UCSD-AML1 (cell line): ENCODE results near the gene ALPI.
"Not testable (repeated sequence)": the region's sequence is repeated elsewhere in the genome, so short reads cannot be mapped to it uniquely, and the experiment has no call there.

Experiments used
- DNase-seq: peaks from one replicate; lab custom pipeline; 2025; ENCODE audit not compliant: unreplicated experiment; lab: John Stamatoyannopoulos, UW

The ALPI gene

DNA sequence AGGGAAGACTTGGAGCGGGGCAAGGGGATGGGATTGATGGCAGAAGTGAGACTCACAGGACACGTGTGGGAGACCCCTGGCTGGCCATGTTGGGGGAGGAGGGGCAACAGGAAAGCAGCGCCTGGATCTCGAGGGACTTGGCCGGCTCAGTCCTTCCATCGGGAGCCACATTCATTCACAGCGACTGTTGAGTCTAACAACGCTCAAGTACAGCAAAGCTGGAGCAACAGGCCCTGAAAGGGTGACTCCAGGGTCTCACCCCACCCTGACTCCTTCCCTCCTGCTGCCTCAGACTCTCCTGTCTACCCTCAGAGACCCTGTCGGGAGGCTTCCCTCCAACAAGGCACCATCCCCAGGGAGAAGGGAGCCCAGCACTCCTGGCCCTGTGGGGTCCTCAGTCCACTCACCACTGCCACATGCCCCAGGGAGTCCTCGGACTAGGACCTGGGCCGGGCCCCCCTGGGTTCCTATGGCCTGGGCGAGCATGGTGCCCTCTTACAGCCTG lies 14.8 kb upstream of the ALPI start:
- DNase-seq: no peak

DNA sequence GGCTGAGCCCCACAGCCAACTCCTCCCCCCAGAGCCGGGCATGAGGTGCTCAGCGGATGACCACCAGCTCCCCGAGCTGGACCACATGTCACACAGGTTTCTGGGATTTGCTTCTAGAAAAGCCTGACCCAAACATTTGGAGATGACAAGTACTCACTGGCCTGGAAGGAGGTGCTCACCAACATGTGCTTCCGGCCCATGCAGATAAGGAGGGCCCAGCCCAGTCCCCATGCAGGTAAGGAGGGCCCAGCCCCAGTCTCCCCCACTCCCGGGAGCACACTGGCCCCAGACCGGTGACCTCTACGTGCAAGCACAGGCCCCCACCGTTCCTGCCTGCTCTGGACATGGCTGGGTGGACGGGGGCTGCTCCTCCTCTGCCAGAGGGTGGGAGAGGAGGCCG lies 14.0 kb upstream of the ALPI start:
- DNase-seq: not testable (repeated sequence)

DNA sequence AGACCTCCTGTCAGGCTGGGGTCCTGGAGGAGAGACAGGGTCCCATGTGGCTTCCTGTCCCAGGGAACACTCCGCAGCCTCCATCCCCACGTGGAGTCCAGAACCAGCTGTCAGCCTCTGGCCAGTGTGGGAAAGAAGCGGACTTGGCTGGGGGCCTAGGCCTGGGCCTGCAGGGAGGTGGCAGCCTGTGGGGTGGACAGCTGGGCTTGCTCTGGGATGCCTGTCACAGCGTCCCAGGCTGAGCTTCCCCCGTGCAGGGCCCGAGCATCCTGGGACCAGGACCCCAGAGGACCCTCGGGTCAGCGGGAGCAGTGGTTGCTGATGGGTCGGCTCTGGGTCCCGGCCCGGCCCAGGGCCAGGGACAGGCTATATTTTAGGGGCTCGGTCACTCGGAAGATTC lies 13.5 kb upstream of the ALPI start:
- DNase-seq: not testable (repeated sequence)

DNA sequence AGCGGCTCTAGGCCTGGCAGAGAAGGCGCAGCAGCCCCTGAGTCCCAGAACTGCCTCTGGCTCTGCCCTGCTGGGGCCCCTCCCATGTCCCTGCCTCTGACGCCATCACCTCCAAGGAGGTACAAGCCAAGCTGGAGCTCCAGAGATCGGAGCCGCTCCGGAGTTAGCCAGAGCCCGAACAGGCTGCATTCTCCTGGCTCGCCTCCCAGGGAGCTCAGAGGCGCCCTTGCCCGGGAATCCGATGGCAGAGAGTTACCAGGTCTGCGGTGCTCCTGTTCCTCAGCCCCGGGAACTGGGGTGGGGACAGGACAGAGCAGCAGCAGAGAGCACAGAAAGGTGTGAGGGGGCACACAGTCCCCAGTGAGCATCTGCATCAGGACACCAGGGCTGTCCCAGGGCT lies 12.9 kb upstream of the ALPI start:
- DNase-seq: not testable (repeated sequence)

DNA sequence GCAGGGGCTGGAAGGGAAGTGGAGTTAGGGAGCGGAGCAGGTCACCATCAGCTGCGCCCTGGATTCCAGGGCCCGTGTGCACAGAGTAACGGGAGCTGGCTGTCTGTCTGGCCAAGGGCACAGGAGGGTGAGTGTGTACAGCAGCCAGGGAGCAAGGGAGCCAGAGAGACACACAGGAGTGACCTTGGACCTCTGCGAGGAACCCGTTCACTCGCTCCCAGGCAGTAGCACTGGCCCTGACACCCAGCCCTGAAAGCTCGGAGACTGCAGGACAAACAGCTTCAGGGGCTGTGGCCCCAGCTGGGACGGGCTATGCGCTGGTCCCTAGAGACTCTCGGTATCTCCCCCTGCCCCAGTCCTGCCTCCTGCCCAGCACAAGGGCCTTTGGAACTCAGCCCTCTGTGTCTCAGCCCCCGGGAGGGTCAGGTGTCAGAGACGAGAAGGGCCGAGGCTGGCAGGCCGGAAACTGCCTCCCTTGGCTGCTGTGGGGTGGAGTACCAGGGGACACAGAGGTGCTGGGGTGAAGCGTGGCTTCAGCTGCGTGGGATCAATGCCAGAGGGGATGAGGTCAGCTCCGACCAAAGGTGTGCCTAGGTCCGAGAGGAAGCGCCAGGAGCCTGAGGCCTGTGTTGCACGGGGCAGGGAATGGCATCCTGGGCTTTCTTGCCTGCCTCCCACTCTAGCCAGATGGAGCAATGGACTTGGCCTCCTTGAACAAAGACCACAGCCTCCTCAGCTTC lies 12.1 kb upstream of the ALPI start:
- not testable (repeated sequence) for DNase-seq

DNA sequence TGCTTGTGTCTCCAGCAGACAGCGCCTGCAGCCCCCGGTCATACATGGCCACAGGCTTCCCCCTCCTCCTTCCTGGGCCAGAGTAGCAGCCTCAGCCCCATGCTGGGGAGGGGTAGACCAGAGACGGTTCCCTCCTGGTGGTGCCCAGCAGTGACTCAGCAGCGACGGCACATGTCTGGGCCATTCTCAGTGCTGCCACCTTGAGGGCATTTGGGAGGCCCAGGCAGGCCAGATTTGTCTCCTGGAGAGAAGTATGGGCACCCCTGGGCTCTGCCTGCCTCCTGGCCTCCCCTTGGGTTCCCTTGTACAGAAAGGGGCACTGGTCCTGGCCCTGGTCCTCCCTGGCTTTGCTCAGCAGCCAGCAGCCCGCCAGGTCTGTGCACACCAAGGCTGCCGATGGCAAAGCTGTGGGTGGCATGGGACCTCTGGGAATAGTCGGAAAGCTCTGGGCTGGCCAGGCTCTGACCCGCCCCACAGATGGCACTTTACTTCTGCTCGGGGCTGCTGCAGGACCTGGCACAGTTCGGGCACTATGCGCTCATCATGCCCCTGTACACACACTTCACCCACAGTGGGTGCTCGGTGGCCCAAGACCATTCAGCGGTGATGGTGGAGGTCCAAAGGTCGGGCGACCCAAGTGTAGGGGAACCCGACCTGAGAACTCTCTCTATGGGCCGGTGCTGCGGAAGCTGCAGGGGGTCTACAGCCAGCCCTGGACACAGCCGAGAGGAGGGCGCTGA lies 11.4 kb upstream of the ALPI start:
- peak; percentile 44 for DNase-seq

GRCh38 chr2:232445149-232445885 lies 10.6 kb upstream of the ALPI start:
- DNase-seq: not testable (repeated sequence)

DNA sequence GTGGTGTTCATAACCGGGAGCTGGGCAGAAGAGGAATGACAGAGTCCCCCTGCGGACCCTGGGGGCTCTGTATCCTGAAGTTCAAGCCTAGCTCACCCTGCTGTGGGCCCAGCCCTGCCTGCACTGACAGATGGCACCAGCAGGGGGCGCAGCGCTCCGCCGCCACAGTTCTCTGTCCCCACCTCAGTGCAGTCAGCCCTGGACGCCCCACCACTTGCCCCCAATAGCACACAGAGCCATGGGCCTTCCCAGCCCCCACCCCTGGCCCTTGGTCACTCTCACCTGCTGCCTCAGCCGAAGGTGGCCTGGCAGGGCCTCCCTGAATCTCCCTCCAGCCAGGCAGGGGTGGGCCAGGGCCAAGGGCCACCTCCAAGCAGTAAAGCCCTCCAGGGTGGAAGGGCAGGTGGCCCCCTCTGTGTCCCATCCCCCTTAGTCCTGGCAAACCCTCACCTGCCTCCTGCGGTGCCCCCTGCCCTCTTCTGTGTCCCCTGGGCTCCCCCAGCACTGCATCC lies 9.6 kb upstream of the ALPI start:
- not testable (repeated sequence) for DNase-seq

- DNase-seq: no peak
These were observed 8.8 kb upstream of the ALPI start for GRCh38 chr2:232447091-232447620.

DNA sequence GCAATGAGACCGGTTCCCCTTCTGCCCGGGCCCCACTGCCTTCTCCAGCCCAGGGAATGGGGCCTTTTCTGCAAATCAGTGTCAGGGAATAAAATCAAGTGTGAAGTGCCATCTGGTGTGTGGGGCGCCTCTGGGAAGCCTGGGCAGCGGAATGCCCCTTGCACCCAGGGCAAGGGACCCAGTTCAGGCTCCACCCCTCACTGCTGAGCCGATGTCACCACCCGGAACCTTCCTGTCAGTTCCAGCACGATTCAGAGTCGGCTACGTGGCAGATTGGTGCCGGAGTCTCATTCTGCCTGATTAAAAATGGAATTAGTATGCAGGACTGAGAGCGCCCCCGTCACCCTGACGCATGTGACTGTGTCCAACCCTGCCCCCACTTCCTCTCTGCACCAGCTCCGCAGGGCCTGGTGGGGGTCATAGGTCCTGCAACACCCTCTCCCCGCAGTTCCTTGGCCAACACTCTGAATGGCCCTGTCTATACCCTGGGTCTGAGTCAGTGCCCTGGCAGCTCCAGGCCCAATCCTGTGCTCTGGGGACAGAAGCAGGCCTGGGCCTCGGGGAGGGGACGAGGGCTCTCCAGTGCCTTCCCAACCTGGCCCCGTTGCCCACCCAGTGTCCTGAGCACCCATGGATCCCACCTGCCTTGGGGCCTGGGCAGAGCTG lies 8.2 kb upstream of the ALPI start:
- DNase-seq: no peak

DNA sequence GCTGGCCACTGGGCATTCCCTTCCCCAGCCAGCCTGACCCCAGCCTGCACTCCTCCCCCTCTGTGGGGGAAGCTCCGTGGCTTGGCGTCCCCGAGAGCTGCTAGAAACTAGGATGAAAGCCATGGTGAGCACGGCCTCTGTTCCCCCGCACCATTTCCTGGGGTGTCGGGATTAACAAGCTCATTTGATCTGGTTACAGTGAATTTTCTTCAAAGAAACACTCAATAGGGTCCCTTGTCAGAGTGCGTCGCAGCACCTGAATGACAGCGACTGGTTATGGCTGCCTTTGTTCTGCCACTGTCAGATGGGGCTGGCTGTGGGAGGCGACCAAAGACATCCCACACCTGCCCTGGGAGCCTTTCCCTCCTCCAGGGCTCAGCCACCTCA lies 7.7 kb upstream of the ALPI start:
- no peak for DNase-seq

DNA sequence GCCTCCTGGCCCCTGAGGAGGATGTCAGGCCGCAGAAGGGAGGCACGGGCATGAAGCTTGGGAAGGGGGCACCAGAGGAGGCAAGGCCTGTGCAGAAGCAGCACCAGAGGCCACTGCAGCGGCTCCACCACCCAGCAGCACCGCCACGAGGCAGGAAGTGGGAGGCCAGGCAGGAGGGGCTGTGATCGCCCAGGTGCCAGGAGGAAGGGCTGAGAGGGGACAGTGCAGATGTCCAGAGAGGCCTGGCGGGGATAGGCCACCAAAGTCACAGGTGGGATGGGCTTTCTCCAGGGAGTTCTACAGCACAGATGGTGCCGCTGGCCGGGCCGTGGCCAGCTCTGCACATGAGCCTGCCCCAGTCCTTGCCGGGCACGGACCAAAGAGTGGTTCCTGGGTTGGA lies 6.0 kb upstream of the ALPI start:
- peak; percentile 20 for DNase-seq

DNA sequence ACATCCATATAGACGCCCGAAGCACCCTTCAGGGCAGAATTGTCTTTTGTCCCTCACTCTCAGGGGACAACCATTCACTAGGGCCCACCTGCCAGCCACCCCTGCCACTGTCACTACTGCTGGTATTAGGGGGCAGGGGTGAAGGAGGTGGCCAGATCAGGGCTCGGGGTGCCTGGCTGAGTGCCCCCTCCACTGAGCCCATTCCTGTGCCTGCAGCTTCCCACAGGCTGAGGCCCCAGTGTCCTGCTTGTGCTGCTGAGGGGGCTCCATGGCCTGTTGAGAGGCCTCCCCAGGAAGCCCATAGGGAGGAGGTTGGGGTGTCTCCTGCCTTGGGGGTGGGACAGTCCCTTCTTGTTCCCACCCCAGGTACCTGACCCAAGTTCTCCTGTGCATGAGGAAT lies 4.3 kb upstream of the ALPI start:
- DNase-seq: not testable (repeated sequence)

- no peak for DNase-seq
These were observed 1.3 kb upstream of the ALPI start for GRCh38 chr2:232454630-232455029.

DNA sequence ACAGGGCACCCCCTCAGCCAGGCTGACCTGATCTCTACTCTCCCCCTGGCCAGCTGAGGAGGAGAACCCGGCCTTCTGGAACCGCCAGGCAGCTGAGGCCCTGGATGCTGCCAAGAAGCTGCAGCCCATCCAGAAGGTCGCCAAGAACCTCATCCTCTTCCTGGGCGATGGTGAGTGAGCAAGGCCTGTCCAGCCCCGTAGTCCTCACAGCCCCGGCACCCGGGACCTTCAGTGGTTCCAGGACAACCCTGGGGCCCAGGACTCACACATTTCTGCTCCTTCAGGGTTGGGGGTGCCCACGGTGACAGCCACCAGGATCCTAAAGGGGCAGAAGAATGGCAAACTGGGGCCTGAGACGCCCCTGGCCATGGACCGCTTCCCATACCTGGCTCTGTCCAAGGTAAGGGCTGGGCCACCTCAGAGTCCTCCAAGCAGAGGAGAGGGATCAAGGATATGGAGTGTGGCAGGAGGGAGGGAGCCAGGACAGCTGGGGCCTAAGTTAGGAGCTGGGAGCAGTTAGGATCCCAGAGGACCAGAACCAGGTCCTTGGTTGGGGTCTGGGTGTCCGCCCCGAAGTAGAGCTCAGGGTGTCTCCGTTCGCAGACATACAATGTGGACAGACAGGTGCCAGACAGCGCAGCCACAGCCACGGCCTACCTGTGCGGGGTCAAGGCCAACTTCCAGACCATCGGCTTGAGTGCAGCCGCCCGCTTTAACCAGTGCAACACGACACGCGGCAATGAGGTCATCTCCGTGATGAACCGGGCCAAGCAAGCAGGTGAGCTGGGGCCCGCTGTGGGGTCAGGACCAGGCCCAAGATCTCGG lies 555 bp downstream of the ALPI start:
- no peak for DNase-seq

GRCh38 chr2:232457121-232458011 lies 1.4 kb downstream of the ALPI start:
- no peak for DNase-seq

DNA sequence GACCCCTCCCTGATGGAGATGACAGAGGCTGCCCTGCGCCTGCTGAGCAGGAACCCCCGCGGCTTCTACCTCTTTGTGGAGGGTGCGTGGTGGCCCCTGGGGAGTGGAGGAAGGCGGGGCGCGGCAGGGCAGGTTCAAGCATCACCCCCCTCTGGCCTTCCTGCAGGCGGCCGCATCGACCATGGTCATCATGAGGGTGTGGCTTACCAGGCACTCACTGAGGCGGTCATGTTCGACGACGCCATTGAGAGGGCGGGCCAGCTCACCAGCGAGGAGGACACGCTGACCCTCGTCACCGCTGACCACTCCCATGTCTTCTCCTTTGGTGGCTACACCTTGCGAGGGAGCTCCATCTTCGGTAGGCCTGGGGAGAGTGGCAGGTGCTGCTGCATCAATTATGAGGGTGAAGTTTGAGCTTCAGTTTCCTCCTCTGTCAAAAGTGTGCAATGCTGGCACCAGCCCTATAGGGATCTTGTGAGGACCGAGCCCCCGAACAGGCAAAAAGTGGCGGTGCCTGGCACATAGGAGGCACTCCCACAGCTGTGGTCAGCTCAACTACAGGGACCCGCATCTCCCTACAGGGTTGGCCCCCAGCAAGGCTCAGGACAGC lies 2.2 kb downstream of the ALPI start:
- no peak for DNase-seq

- DNase-seq: no peak
These were observed 2.9 kb downstream of the ALPI start for GRCh38 chr2:232458661-232459418.
